CD14-positive monocyte (primary cell): ENCODE results near the gene GSK3A. TPM values are rescaled to one million over a fixed set of nuclear protein-coding genes. Genes with fewer than 3 reads are reported as not detected.

Experiments used
- DNase-seq, 3 donors: peaks; one replicate each; pipeline ENCODE4 v3.0.0-alpha.2; 2011 to 2022
- H2AFZ ChIP-seq: 2 replicates; pipeline ENCODE4 v1.6.0; 2012; ENCODE audit warnings: mild to moderate bottlenecking, low read depth, low read length, inconsistent platforms; ENCODE audit not compliant: insufficient read depth, poor library complexity, severe bottlenecking
- H3K27ac ChIP-seq, 2 donors: 1 replicate in 1 of 2; 2 replicates in 1 of 2; pipeline ENCODE4 v1.5.1; 2012 to 2013; ENCODE audit warnings: low read length in 2 of 2, control low read depth in 1 of 2, inconsistent platforms in 1 of 2, low read depth in 1 of 2, mild to moderate bottlenecking in 1 of 2
- H3K27me3 ChIP-seq, 2 donors: one replicate each; pipeline versions ENCODE4 v1.6.0 to v1.6.1; 2011 to 2013; ENCODE audit warnings: low read length in 2 of 2; ENCODE audit not compliant: control insufficient read depth in 2 of 2, insufficient read depth in 2 of 2
- H3K36me3 ChIP-seq, 2 donors: replicated peaks in 1 of 2; 1 replicate in 1 of 2; 2 replicates in 1 of 2; pipeline versions ENCODE4 v1.5.1 to v1.6.1; 2012 to 2013; ENCODE audit warnings: low read length in 2 of 2, control low read depth in 1 of 2, inconsistent platforms in 1 of 2, mild to moderate bottlenecking in 1 of 2; ENCODE audit not compliant: insufficient read depth in 2 of 2, control insufficient read depth in 1 of 2
- H3K4me1 ChIP-seq, 2 donors: 1 replicate in 1 of 2; 2 replicates in 1 of 2; pipeline versions ENCODE4 v1.5.1 to v1.6.1; 2012 to 2013; ENCODE audit warnings: low read length in 2 of 2, control low read depth in 1 of 2, inconsistent platforms in 1 of 2, mild to moderate bottlenecking in 1 of 2, moderate library complexity in 1 of 2; ENCODE audit not compliant: insufficient read depth in 2 of 2, control insufficient read depth in 1 of 2
- H3K4me2 ChIP-seq: replicated peaks from 2 replicates; pipeline ENCODE3; 2012; ENCODE audit warnings: low read length, moderate library complexity, mild to moderate bottlenecking; ENCODE audit not compliant: poor library complexity, severe bottlenecking; ENCODE audit errors: extremely low read depth
- H3K4me3 ChIP-seq, 3 experiments: fragments of 200-600 bp in 1 of 3; sonication (generic) in 1 of 3; replicated peaks in 1 of 3; 1 replicate in 2 of 3; 2 replicates in 1 of 3; pipeline ENCODE4 v1.5.1; 2011 to 2013; ENCODE audit warnings: low read length in 3 of 3, mild to moderate bottlenecking in 3 of 3, control low read depth in 2 of 3, low read depth in 2 of 3, inconsistent platforms in 1 of 3, moderate library complexity in 1 of 3
- H3K79me2 ChIP-seq: 2 replicates; pipeline ENCODE4 v1.6.0; 2012; ENCODE audit warnings: mild to moderate bottlenecking, control low read depth, inconsistent platforms, low read length, moderate library complexity; ENCODE audit not compliant: insufficient read depth
- H3K9ac ChIP-seq: 2 replicates; pipeline ENCODE4 v1.6.0; 2017; ENCODE audit warnings: low read length, mild to moderate bottlenecking; ENCODE audit not compliant: insufficient read depth, poor library complexity, severe bottlenecking
- H3K9me3 ChIP-seq, 2 donors: replicated peaks in 1 of 2; 1 replicate in 1 of 2; 2 replicates in 1 of 2; pipeline versions ENCODE4 v1.5.1 to v1.6.1; 2012 to 2013; ENCODE audit warnings: low read length in 2 of 2, control low read depth in 1 of 2; ENCODE audit not compliant: control insufficient read depth in 1 of 2, insufficient read depth in 1 of 2
- H4K20me1 ChIP-seq: 2 replicates; pipeline ENCODE4 v1.6.0; 2012; ENCODE audit warnings: mild to moderate bottlenecking, low read length, control low read depth, moderate library complexity; ENCODE audit not compliant: insufficient read depth
- H3K27ac Mint-ChIP-seq, 7 donors: one replicate each; pipeline ENCODE4 v1.8.0; 2020; ENCODE audit warnings: mild to moderate bottlenecking in 7 of 7, mixed read lengths in 7 of 7, moderate library complexity in 6 of 7, inconsistent platforms in 2 of 7
- H3K27me3 Mint-ChIP-seq, 3 donors: one replicate each; pipeline ENCODE4 v1.8.0; 2021 to 2022; ENCODE audit warnings: low read depth in 3 of 3, mild to moderate bottlenecking in 3 of 3, mixed read lengths in 3 of 3, moderate library complexity in 3 of 3, inconsistent platforms in 1 of 3
- H3K36me3 Mint-ChIP-seq, 2 donors: one replicate each; pipeline ENCODE4 v1.8.0; 2020; ENCODE audit warnings: mixed read lengths in 2 of 2, inconsistent platforms in 1 of 2, mild to moderate bottlenecking in 1 of 2
- H3K4me1 Mint-ChIP-seq: one replicate; pipeline ENCODE4 v1.8.0; 2020; ENCODE audit warnings: mild to moderate bottlenecking, mixed read lengths
- H3K4me3 Mint-ChIP-seq, 2 donors: one replicate each; pipeline ENCODE4 v1.8.0; 2020; ENCODE audit warnings: mild to moderate bottlenecking in 2 of 2, mixed read lengths in 2 of 2, moderate library complexity in 1 of 2
- H3K9me3 Mint-ChIP-seq, 7 donors: one replicate each; pipeline ENCODE4 v1.8.0; 2020 to 2022; ENCODE audit warnings: mixed read lengths in 7 of 7, mild to moderate bottlenecking in 6 of 7, moderate library complexity in 6 of 7, inconsistent platforms in 2 of 7
- WGBS: methylation state at CpG from one replicate; pipeline ENCODE4 v1.1.5; 2013; ENCODE audit warnings: missing lambda C conversion rate; ENCODE audit not compliant: insufficient coverage; 5-methylcytosine and 5-hydroxymethylcytosine counted together
- intact Hi-C, 2 donors: fragments of 100-400 bp; cut with micrococcal nuclease; formaldehyde crosslinking; loops; one replicate each; pipeline versions ENCODE4 v1.15.0 to v1.15.1; 2023
- polyA plus RNA-seq, 3 donors: library from polyadenylated mRNA; depleted of rRNA in 1 of 3; unstranded in 2 of 3; stranded (reverse) in 1 of 3; fragments of 300-500 nt in 2 of 3; fragments of >200 nt in 1 of 3; fragmentation: Illumina TruSeq in 2 of 3; gene quantifications; 1 replicate in 2 of 3; 2 replicates in 1 of 3; pipeline ENCODE4 v1.2.3, GENCODE V29; 2012 to 2021
- TF ChIP-seq, protein P1 (sequence below): fragments of 200-600 bp; IDR thresholded peaks from one replicate; pipeline ENCODE4 v1.8.0; 2022; ENCODE audit warnings: antibody characterized with exemption, mild to moderate bottlenecking

Gene GSK3A
- polyA plus RNA-seq, 3 donors, result 12.3 to 47.2 (median 14.9) TPM

GRCh38 chr19:42203700-42204099, 38.7 kb downstream of the GSK3A start:
- H3K79me2 ChIP-seq, result peaks cover 87% of the 10 kb centered on the region
- no peaks in the 10 kb centered on the region for H3K27me3 ChIP-seq
- no peak overlapping the region for H3K4me3 Mint-ChIP-seq
- H3K36me3 ChIP-seq, result peaks cover 59 to 80% of the 10 kb centered on the region in 2 donors
- H3K4me1 Mint-ChIP-seq, result peaks cover 88% of the 10 kb centered on the region
- DNase-seq, result no peak
- H3K27ac Mint-ChIP-seq, result peak overlapping the region; percentile 100
- no peak overlapping the region for H3K4me2 ChIP-seq
- WGBS, result 100% methylated on average over 2 of the region's 2 CpGs
- H3K4me1 ChIP-seq, result peaks cover 79 to 81% of the 10 kb centered on the region in 2 donors
- TF ChIP-seq, protein P1, sequence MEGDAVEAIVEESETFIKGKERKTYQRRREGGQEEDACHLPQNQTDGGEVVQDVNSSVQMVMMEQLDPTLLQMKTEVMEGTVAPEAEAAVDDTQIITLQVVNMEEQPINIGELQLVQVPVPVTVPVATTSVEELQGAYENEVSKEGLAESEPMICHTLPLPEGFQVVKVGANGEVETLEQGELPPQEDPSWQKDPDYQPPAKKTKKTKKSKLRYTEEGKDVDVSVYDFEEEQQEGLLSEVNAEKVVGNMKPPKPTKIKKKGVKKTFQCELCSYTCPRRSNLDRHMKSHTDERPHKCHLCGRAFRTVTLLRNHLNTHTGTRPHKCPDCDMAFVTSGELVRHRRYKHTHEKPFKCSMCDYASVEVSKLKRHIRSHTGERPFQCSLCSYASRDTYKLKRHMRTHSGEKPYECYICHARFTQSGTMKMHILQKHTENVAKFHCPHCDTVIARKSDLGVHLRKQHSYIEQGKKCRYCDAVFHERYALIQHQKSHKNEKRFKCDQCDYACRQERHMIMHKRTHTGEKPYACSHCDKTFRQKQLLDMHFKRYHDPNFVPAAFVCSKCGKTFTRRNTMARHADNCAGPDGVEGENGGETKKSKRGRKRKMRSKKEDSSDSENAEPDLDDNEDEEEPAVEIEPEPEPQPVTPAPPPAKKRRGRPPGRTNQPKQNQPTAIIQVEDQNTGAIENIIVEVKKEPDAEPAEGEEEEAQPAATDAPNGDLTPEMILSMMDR, result no peak
- peaks cover 0 to 3% (median 0%) of the 10 kb centered on the region in 7 donors for H3K9me3 Mint-ChIP-seq
- no peak overlapping the region for H3K4me3 ChIP-seq
- no peaks in the 10 kb centered on the region for H3K9me3 ChIP-seq
- H3K36me3 Mint-ChIP-seq, result peaks cover 85 to 91% of the 10 kb centered on the region in 2 donors
- H2AFZ ChIP-seq, result no peak overlapping the region
- intact Hi-C loops, result loop anchor here in 1 of 2 donors (5.0 kb wide), 1 partner anchor 79 kb away; no protein-coding TSS in a partner anchor
- H3K9ac ChIP-seq, result no peak overlapping the region
- peak overlapping the region; percentile 100 for H3K27ac ChIP-seq
- H4K20me1 ChIP-seq, result peaks cover 22% of the 10 kb centered on the region
- peaks cover 0 to 5% (median 0%) of the 10 kb centered on the region in 3 donors for H3K27me3 Mint-ChIP-seq

DNA sequence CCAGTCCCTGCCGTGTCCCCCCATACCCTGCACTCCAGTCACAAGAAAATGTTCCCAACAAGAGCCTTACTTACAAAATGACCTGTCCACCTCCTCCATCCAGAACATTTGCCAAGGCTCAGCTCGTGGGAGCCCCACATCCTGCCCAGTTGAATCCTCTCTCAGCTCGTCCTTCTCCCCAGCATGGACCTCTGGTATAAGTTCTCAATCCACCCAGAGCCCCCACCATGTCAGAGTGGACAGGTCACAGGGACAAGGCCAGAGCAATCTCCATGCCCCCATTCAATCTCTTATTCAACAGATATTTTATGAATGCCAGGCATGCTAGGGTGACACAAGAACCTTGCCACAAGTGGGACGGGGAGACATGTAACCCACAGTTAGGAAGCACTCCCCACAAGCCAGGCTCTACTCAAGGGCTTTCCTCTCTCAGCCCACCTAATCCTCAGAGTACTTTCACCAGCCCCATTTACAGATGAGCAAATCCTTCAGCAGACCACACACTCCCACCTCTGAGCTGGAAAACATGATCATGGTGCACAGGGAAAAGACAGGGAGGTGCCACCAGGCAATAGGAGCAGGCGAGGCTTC, 40.0 kb downstream of the GSK3A start:
- peaks cover 50 to 75% of the 10 kb centered on the region in 2 donors for H3K36me3 ChIP-seq
- peaks cover 0 to 5% (median 0%) of the 10 kb centered on the region in 3 donors for H3K27me3 Mint-ChIP-seq
- H3K4me1 Mint-ChIP-seq, result peaks cover 85% of the 10 kb centered on the region
- peaks cover 79 to 81% of the 10 kb centered on the region in 2 donors for H3K4me1 ChIP-seq
- TF ChIP-seq, protein P1, result no peak
- peak overlapping the region; percentile 73 to 84 for H3K4me3 Mint-ChIP-seq
- H3K4me3 ChIP-seq, result peak overlapping the region in 1 of 3 experiments; percentile 79
- peak overlapping the region; percentile 98 for H3K9ac ChIP-seq
- DNase-seq, result peak in 1 of 3 donors; percentile 24
- H3K79me2 ChIP-seq, result peaks cover 83% of the 10 kb centered on the region
- H3K36me3 Mint-ChIP-seq, result peaks cover 79 to 88% of the 10 kb centered on the region in 2 donors
- peaks cover 9% of the 10 kb centered on the region for H4K20me1 ChIP-seq
- H3K9me3 Mint-ChIP-seq, result peaks cover 0 to 3% (median 0%) of the 10 kb centered on the region in 7 donors
- H3K9me3 ChIP-seq, result no peaks in the 10 kb centered on the region
- peak overlapping the region; percentile 53 for H2AFZ ChIP-seq
- 17% methylated on average over 5 of the region's 5 CpGs for WGBS
- peak overlapping the region; percentile 91 for H3K4me2 ChIP-seq
- H3K27ac Mint-ChIP-seq, result peak overlapping the region; percentile 100
- peak overlapping the region; percentile 100 for H3K27ac ChIP-seq
- H3K27me3 ChIP-seq, result no peaks in the 10 kb centered on the region
- intact Hi-C loops, result loop anchor here in 1 of 2 donors (1.0 to 5.0 kb wide), 2 partner anchors 13 to 80 kb away; no protein-coding TSS in a partner anchor
